Nephron (organoid): ENCODE measurements around the gene VSIG8.
"Not testable (repeated sequence)": the region's sequence is repeated elsewhere in the genome, so short reads cannot be mapped to it uniquely, and the experiment has no call there.

ENCODE experiments used
- H3K27ac Mint-ChIP-seq, 3 experiments: 2 replicates each; pipeline ENCODE4 v1.8.0; 2020; ENCODE audit warnings: mixed read lengths in 3 of 3, mild to moderate bottlenecking in 2 of 3, moderate library complexity in 1 of 3
- H3K27me3 Mint-ChIP-seq: 2 replicates; pipeline ENCODE4 v1.8.0; 2021; ENCODE audit warnings: low read depth, mild to moderate bottlenecking, moderate library complexity, mixed read lengths
- H3K36me3 Mint-ChIP-seq: 2 replicates; pipeline ENCODE4 v1.8.0; 2020; ENCODE audit warnings: low read depth, mixed read lengths
- H3K4me1 Mint-ChIP-seq: 2 replicates; pipeline ENCODE4 v1.8.0; 2020; ENCODE audit warnings: mixed read lengths
- H3K4me3 Mint-ChIP-seq, 3 experiments: 2 replicates each; pipeline ENCODE4 v1.8.0; 2020; ENCODE audit warnings: mild to moderate bottlenecking in 3 of 3, mixed read lengths in 3 of 3, moderate library complexity in 2 of 3
- H3K9me3 Mint-ChIP-seq: 2 replicates; pipeline ENCODE4 v1.8.0; 2020; ENCODE audit warnings: mixed read lengths
- TF ChIP-seq, protein P1 (sequence below), 3 experiments: fragments of 200-600 bp; sonication (generic); IDR thresholded peaks; one replicate each; pipeline ENCODE4 v1.5.0; 2021; ENCODE audit warnings: antibody characterized with exemption in 3 of 3; ENCODE audit not compliant: unreplicated experiment in 3 of 3

Gene VSIG8, protein sequence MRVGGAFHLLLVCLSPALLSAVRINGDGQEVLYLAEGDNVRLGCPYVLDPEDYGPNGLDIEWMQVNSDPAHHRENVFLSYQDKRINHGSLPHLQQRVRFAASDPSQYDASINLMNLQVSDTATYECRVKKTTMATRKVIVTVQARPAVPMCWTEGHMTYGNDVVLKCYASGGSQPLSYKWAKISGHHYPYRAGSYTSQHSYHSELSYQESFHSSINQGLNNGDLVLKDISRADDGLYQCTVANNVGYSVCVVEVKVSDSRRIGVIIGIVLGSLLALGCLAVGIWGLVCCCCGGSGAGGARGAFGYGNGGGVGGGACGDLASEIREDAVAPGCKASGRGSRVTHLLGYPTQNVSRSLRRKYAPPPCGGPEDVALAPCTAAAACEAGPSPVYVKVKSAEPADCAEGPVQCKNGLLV

DNA sequence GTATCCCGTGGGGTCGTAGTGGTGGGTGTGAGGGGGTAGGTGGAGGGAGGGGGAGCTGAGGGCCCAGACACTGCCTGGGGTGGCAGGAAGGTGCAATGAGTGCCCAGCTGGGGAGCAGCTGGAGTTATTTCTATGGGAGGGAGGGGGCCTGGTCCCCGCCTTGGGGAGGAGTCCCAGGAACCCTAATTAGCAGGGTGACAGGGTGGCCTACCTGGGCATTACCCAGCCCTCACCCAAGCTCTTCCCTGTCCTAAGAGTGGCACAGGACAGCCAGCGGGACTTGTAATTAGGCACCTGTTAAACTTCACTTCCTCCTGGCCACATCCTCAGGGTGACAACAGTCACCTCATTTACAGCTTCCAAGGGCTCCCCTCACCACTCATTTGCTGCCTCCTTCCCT lies at the start of gene VSIG8:
Gene VSIG8 (minus strand): TSS at position 101 of the 400 bp plus-strand sequence. CDS start 136 bp downstream, outside the sequence.
- TF ChIP-seq, protein P1, sequence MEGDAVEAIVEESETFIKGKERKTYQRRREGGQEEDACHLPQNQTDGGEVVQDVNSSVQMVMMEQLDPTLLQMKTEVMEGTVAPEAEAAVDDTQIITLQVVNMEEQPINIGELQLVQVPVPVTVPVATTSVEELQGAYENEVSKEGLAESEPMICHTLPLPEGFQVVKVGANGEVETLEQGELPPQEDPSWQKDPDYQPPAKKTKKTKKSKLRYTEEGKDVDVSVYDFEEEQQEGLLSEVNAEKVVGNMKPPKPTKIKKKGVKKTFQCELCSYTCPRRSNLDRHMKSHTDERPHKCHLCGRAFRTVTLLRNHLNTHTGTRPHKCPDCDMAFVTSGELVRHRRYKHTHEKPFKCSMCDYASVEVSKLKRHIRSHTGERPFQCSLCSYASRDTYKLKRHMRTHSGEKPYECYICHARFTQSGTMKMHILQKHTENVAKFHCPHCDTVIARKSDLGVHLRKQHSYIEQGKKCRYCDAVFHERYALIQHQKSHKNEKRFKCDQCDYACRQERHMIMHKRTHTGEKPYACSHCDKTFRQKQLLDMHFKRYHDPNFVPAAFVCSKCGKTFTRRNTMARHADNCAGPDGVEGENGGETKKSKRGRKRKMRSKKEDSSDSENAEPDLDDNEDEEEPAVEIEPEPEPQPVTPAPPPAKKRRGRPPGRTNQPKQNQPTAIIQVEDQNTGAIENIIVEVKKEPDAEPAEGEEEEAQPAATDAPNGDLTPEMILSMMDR (IDR thresholded peaks at IDR 0.05; ENCODE audit: unreplicated experiment in 3 of 3): no peak
- H3K36me3 Mint-ChIP-seq: no peaks in the 10 kb centered on the region
- peaks cover 12% of the 10 kb centered on the region for H3K27me3 Mint-ChIP-seq
- H3K4me3 Mint-ChIP-seq: no peak within 1 kb of the TSS
- peaks cover 15% of the 10 kb centered on the region for H3K4me1 Mint-ChIP-seq
- H3K9me3 Mint-ChIP-seq: no peaks in the 10 kb centered on the region
- H3K27ac Mint-ChIP-seq: no peak within 1 kb of the TSS

DNA sequence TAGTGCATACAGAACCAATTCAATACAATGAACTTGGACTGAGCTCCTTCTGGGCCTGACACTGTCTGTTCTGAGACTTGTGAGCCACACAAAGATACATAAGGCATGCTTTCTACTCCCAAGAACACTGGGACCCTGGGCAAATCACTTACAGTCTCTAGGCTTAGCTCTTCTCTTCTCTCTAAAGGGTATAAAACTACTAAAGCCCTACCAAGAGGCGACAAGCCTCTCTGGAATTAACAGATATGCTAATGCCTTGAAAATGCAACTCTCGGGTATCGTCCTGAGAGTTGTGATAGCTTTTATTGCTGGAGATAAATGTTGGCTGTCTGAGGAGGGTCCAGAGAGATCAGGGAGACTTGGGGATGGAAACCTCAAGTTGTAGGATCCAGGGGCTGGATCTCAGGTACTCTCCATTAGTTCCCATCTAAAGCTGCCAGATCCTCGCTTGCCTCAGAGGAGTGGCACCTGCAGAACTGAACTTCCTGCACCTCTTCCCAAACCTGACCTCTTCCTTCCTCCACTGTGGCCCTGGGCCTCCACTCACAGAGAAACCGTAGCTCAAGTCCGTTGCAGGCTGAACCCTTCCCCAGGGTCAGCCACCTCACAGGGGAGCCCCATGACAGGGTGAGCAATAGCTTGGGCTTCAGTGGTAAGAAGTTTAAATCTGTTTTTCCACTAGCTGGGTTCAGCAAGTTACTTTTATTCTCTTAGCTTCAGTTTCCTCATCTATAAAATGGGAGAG lies 49.0 kb upstream of the VSIG8 start:
- Mint-ChIP-seq H3K4me1 (peaks cover 14% of the 10 kb centered on the region), H3K9me3 (no peaks in the 10 kb centered on the region), H3K27me3 (peaks cover 4% of the 10 kb centered on the region), H3K27ac (no peak overlapping the region), H3K4me3 (no peak overlapping the region), H3K36me3 (no peaks in the 10 kb centered on the region)
- TF ChIP-seq, protein P1 (IDR thresholded peaks at IDR 0.05; ENCODE audit: unreplicated experiment in 3 of 3): no peak

DNA sequence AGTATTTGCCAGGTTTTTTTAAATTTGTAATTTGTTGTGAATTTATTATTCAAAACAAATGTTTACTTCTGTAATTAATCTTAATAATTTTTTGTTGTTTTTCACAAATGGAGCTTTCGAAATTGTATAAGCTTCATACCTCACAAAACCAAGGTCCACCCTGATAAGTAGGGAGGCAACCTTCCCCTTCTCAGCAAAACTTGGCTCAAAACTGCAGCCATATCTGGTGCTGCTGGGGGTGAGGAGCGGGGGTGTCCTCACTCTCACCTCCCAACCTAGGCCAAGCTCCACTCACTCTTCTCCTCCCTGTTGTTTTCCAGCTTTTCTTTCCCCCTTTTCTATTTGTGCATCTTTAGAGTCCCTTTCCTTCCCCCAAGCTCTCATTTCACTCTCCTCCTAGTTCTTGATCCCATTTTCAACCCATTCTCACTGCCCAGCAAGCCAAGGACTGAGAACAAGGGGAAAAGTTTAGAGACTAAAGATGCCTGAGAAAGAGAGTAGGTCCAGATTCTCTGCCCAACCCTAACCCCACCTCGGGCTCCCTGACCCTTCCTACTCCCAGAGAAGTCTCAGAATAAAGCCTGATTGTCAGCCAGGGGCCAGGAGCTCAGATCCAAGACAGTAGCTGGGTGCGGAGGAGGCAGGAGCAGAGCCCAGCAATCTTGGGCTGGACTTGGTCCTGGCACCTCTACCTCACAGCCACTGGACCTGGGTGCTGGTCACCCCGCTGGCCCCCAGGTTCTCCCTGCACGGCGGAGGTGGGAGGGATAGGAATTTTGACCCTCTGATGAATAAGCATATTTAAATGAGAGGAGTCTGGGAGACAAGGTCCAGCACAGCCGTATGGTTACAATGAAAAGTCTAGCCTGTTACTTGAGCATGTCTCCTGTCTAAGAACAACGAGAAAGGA lies 45.8 kb upstream of the VSIG8 start:
- peaks cover 4% of the 10 kb centered on the region for H3K27me3 Mint-ChIP-seq
- H3K27ac Mint-ChIP-seq: no peak overlapping the region
- H3K4me1 Mint-ChIP-seq: peaks cover 3% of the 10 kb centered on the region
- no peak overlapping the region for H3K4me3 Mint-ChIP-seq
- H3K9me3 Mint-ChIP-seq: peaks cover 3% of the 10 kb centered on the region
- TF ChIP-seq, protein P1 (IDR thresholded peaks at IDR 0.05; ENCODE audit: unreplicated experiment in 3 of 3): no peak
- no peaks in the 10 kb centered on the region for H3K36me3 Mint-ChIP-seq

DNA sequence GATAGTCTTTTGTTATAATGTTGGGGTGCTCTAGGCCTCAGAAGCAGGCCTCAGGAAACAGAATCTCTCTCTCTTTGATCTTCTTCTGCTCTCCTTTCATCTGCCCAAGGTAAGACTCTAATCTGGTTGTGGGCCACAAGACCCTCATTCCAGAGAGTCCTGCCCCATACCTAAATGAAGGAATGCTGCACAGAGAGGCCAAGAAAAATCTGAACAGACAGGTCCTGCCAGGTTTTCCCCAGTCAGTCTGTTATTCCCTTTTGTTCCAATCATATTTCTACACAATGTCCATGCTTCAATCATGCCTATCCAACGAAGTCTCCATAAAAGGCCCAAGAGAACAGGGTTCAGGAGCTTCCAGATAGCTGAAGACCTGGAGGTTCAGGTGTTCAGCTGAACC lies 44.5 kb upstream of the VSIG8 start:
- Mint-ChIP-seq H3K27me3 (no peaks in the 10 kb centered on the region), H3K36me3 (no peaks in the 10 kb centered on the region), H3K4me3 (no peak overlapping the region), H3K4me1 (no peaks in the 10 kb centered on the region), H3K27ac (no peak overlapping the region), H3K9me3 (peaks cover 3% of the 10 kb centered on the region)
- TF ChIP-seq, protein P1 (IDR thresholded peaks at IDR 0.05; ENCODE audit: unreplicated experiment in 3 of 3): no peak

DNA sequence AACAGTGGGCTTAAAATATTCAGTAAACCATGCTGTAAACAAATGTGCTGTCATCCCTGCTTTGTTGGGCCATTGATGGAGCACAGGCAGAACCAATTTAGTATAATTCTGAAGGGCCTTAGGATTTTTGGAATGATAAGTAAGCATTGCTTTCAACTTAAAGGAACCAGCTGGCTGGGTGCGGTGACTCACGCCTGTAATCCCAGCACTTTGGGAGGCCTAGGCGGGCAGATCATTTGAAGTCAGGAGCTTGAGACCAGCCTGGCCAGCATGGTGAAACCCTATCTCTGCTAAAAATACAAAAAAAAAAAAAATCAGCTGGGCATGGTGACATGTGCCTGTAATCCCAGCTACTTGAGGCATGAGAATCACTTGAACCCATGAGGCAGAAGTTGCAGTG lies 41.6 kb upstream of the VSIG8 start:
- not testable (repeated sequence) for H3K36me3 Mint-ChIP-seq, H3K4me1 Mint-ChIP-seq, H3K4me3 Mint-ChIP-seq, H3K27ac Mint-ChIP-seq, H3K9me3 Mint-ChIP-seq
- H3K27me3 Mint-ChIP-seq: peaks cover 12% of the 10 kb centered on the region

DNA sequence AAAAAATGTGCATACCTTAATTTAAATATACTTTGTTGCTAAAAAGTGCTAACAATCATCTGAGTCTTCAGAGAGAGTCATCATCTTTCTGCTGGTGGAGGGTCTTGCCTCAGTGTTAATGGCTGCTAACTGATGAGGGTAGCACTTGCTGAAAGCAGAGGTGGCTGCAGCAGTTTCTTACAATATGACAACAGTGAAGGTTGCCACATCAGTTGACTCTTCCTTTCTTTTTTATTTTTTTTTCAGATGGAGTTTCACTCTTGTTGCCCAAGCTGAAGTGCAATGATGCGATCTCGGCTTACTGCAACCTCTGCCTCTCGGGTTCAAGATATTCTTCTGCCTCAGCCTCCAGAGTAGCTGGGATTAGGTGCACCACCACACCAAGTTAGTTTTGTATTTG lies 40.1 kb upstream of the VSIG8 start:
- Mint-ChIP-seq H3K9me3 (peaks cover 3% of the 10 kb centered on the region), H3K27ac (no peak overlapping the region), H3K4me3 (no peak overlapping the region), H3K27me3 (peaks cover 15% of the 10 kb centered on the region), H3K4me1 (peaks cover 5% of the 10 kb centered on the region), H3K36me3 (no peaks in the 10 kb centered on the region)
- TF ChIP-seq, protein P1 (IDR thresholded peaks at IDR 0.05; ENCODE audit: unreplicated experiment in 3 of 3): no peak
